AG10803 (cell line): ENCODE data around the gene MYZAP.

Source experiments
- DNase-seq: peaks from one replicate; pipeline ENCODE4 v3.0.0; 2010; ENCODE audit warnings: low read depth
- H3K4me3 ChIP-seq: 2 replicates; pipeline ENCODE4 v1.5.1; 2011; ENCODE audit warnings: mild to moderate bottlenecking, low read length, control low read depth
- TF ChIP-seq, protein P1 (sequence below): conservative IDR thresholded peaks from 2 replicates; pipeline ENCODE4 v1.5.1; 2011; ENCODE audit warnings: mild to moderate bottlenecking, low read length, control low read depth, inconsistent platforms

The MYZAP gene

GRCh38 chr15:57570994-57571393, 20.7 kb upstream of the MYZAP start:
- TF ChIP-seq, protein P1, sequence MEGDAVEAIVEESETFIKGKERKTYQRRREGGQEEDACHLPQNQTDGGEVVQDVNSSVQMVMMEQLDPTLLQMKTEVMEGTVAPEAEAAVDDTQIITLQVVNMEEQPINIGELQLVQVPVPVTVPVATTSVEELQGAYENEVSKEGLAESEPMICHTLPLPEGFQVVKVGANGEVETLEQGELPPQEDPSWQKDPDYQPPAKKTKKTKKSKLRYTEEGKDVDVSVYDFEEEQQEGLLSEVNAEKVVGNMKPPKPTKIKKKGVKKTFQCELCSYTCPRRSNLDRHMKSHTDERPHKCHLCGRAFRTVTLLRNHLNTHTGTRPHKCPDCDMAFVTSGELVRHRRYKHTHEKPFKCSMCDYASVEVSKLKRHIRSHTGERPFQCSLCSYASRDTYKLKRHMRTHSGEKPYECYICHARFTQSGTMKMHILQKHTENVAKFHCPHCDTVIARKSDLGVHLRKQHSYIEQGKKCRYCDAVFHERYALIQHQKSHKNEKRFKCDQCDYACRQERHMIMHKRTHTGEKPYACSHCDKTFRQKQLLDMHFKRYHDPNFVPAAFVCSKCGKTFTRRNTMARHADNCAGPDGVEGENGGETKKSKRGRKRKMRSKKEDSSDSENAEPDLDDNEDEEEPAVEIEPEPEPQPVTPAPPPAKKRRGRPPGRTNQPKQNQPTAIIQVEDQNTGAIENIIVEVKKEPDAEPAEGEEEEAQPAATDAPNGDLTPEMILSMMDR = no peak
- no peak overlapping the region for H3K4me3 ChIP-seq
- DNase-seq = peak; percentile 51

DNA sequence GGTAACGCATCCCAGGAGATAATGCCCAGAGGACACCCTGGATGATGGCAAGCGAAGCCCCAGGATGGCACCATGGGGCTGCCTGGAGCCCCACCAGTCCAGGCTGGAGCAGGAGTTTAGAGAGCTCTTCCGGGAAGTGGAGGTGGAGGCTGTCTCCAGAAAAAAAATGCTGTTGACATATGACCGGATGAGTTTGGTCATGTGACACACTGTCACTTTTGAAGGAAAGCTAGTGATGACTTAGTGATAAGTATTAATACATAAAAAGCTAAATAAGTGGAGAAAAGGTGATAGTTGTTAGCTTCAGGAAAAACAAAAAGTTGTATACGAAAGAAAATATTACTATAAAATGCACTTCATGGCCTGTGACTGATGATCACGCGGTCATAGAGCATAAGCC, 20.0 kb upstream of the MYZAP start:
- TF ChIP-seq, protein P1 = no peak
- no peak for DNase-seq
- H3K4me3 ChIP-seq = no peak overlapping the region

GRCh38 chr15:57572468-57572867, 19.2 kb upstream of the MYZAP start:
- H3K4me3 ChIP-seq = no peak overlapping the region
- TF ChIP-seq, protein P1 = no peak
- peak; percentile 61 for DNase-seq

DNA sequence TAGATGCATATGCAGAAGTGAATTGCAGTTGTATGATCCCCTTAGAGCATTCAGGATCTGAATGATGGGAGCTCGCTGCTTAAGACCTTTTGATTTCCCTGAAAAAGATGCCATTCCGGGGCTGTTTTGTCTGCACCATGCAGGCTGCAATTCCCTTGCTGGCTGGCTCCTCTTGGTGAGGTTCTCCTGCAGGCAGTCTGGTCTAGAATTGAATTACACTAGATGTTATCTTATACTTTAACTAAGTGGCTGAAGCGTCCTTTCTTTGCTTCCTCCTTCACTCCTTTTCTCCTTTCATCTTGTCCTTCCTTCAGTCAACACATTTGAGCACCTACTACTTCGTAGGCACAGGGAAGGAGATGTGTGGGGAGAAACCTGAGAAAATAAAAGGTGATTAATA, 18.6 kb upstream of the MYZAP start:
- DNase-seq = no peak
- TF ChIP-seq, protein P1 = no peak
- no peak overlapping the region for H3K4me3 ChIP-seq

- H3K4me3 ChIP-seq = no peak overlapping the region
- no peak for DNase-seq
- TF ChIP-seq, protein P1 = no peak
These were observed 16.3 kb upstream of the MYZAP start for GRCh38 chr15:57575363-57575762.

DNA sequence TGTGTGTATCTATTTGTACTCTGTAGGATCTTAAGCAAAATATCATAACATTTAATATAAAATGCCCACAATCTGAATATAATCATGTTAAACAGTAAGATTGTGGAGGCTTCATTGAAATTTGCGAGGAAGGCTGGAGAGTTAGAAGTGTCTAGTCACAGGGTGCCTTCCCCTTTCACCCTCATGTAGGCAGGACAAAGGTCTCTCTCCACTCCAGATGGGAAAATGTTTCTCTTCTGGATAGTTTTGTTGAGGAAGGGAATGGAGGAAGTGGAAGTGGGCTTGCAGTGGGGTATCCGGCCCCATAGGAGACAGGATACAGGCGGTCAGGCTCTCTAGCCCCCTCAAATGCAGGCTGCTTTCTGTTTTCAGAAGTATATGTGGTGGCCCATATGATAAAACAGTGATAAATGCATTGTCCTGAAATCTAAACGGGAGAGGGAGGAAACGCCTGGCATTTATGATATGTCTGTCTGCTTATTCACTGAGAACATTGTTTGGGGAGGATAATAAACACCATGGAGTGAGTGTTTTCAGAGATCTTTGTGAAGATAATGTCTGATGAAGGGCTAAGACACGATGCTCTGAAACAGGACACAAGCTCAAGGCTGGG, 13.3 kb upstream of the MYZAP start:
- no peak for DNase-seq
- TF ChIP-seq, protein P1 = no peak

DNA sequence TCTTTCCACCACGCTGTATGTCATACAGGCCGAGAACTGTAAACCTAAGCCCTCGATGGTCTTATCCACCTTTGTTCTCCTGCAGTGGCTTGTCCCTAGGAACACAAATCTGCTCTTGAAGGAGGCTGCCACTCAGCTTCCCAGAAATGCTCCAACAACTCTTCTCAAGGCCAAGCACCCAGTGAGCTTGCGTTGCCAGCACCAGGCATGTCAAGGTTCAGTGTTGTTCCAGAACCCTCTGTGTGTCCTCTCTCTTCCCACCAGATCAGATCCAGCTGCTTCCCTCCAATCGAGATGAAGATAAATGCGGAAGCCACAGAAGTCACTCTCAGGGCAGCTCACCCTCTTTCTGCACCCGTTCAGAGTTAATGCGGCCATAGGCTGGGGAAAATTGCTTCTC, 11.3 kb upstream of the MYZAP start:
- TF ChIP-seq, protein P1 = no peak
- no peak for DNase-seq
- no peak overlapping the region for H3K4me3 ChIP-seq

More for the DNA sequence above, 13.3 kb upstream of the MYZAP start:
- no peak overlapping the region for H3K4me3 ChIP-seq
